Measurements from ENCODE around the gene PPDPF. TPM values are rescaled to one million over a fixed set of nuclear protein-coding genes. Genes with fewer than 3 reads are reported as not detected.
"Not testable (repeated sequence)": the region's sequence is repeated elsewhere in the genome, so short reads cannot be mapped to it uniquely, and the experiment has no call there.

Gene PPDPF
- total RNA-seq, 1 experiment from 2014 or later = 149 TPM

- no peaks in the 10 kb centered on the region for H3K27me3 ChIP-seq (ENCODE audit: insufficient read depth, low read length)
- Mint-ChIP-seq H3K27me3 (ENCODE audit: low read depth) (peaks cover 34% of the 10 kb centered on the region), H3K36me3 (ENCODE audit: insufficient read depth in 1 of 3, low read depth in 3 of 3) (no peaks in the 10 kb centered on the region; a peak in 1 of 7 replicates), H3K27ac (no peak overlapping the region), H3K4me3 (peak overlapping the region in 1 of 2 experiments; percentile 56; a peak in 1 of 5 replicates), H3K4me1 (peaks cover 28 to 53% of the 10 kb centered on the region in 2 experiments), H3K9me3 (peaks cover 0 to 2% of the 10 kb centered on the region in 2 experiments; a peak in 1 of 5 replicates)
- H3K9ac ChIP-seq (ENCODE audit: extremely low read depth, insufficient read length, low read length) = no peak overlapping the region
- H3K79me2 ChIP-seq (ENCODE audit: insufficient read depth, low read length) = no peaks in the 10 kb centered on the region
- H3T11ph ChIP-seq (ENCODE audit: low read length) = no peak overlapping the region
- no peak overlapping the region for H4K91ac ChIP-seq (ENCODE audit: insufficient read length, low read depth, low read length)
- H3K4me1 ChIP-seq (ENCODE audit: insufficient read depth, low read length) = no peaks in the 10 kb centered on the region
- no peak overlapping the region for H2BK20ac ChIP-seq (ENCODE audit: low read depth, low read length, poor library complexity, severe bottlenecking)
- TF ChIP-seq, protein P1, sequence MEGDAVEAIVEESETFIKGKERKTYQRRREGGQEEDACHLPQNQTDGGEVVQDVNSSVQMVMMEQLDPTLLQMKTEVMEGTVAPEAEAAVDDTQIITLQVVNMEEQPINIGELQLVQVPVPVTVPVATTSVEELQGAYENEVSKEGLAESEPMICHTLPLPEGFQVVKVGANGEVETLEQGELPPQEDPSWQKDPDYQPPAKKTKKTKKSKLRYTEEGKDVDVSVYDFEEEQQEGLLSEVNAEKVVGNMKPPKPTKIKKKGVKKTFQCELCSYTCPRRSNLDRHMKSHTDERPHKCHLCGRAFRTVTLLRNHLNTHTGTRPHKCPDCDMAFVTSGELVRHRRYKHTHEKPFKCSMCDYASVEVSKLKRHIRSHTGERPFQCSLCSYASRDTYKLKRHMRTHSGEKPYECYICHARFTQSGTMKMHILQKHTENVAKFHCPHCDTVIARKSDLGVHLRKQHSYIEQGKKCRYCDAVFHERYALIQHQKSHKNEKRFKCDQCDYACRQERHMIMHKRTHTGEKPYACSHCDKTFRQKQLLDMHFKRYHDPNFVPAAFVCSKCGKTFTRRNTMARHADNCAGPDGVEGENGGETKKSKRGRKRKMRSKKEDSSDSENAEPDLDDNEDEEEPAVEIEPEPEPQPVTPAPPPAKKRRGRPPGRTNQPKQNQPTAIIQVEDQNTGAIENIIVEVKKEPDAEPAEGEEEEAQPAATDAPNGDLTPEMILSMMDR (conservative IDR thresholded peaks at IDR 0.05) = no peak
- H2BK5ac ChIP-seq (ENCODE audit: insufficient read length, low read length) = no peak overlapping the region
- no peak overlapping the region; the same call in 1 of the 2 replicates for H3K14ac ChIP-seq (ENCODE audit: insufficient read depth, low read length)
- no peak overlapping the region for H2BK120ac ChIP-seq (ENCODE audit: low read depth, low read length, poor library complexity, severe bottlenecking)
- no peak overlapping the region for H3K18ac ChIP-seq (ENCODE audit: insufficient read length, low read depth, low read length)
- no peaks in the 10 kb centered on the region for H3K23me2 ChIP-seq (ENCODE audit: insufficient read length, low read depth, low read length, poor library complexity, severe bottlenecking)
- WGBS (ENCODE audit: extremely low coverage, insufficient read length, low lambda C conversion rate) = no CpG with 5 or more reads among the region's 34 CpGs
- no peak overlapping the region for H3K23ac ChIP-seq (ENCODE audit: insufficient read length, low read depth, low read length)
- no peak overlapping the region for H3K4ac ChIP-seq (ENCODE audit: low read depth, low read length)
- no peaks in the 10 kb centered on the region for H4K20me1 ChIP-seq (ENCODE audit: control insufficient read depth, insufficient read depth, insufficient read length)
- DNase-seq = no peak
- H2AK5ac ChIP-seq (ENCODE audit: insufficient read length, low read length) = no peak overlapping the region
- no peak overlapping the region for H2BK12ac ChIP-seq (ENCODE audit: insufficient read length, low read depth, low read length)
- H2BK15ac ChIP-seq (ENCODE audit: low read depth, low read length) = no peak overlapping the region; the same call in 1 of the 2 replicates
- no peak overlapping the region for H4K5ac ChIP-seq (ENCODE audit: insufficient read length, low read depth, low read length)
- H2AFZ ChIP-seq (ENCODE audit: low read length) = no peak overlapping the region
- no peaks in the 10 kb centered on the region for H3K9me3 ChIP-seq (ENCODE audit: control insufficient read depth, low read depth, low read length)
- H4K8ac ChIP-seq (replicated peaks; ENCODE audit: insufficient read length, low read depth, low read length) = no peak overlapping the region
- H3K56ac ChIP-seq (ENCODE audit: insufficient read length, low read depth, low read length) = no peak overlapping the region
- H3K4me2 ChIP-seq (ENCODE audit: insufficient read depth, insufficient read length, low read length) = no peak overlapping the region
- H3K79me1 ChIP-seq (ENCODE audit: insufficient read depth, low read depth, low read length, poor library complexity, severe bottlenecking) = no peaks in the 10 kb centered on the region
- H3K27ac ChIP-seq (ENCODE audit: insufficient read length, low read depth, low read length) = no peak overlapping the region
These were observed 41.9 kb upstream of the PPDPF start for GRCh38 chr20:63478346-63479302.

GRCh38 chr20:63479695-63480419, 40.7 kb upstream of the PPDPF start:
- DNase-seq; H3T11ph ChIP-seq (ENCODE audit: low read length); H3K14ac ChIP-seq (ENCODE audit: insufficient read depth, low read length); H4K8ac ChIP-seq (replicated peaks; ENCODE audit: insufficient read length, low read depth, low read length); H3K4ac ChIP-seq (ENCODE audit: low read depth, low read length); H3K27me3 ChIP-seq (ENCODE audit: insufficient read depth, low read length); H3K23me2 ChIP-seq (ENCODE audit: insufficient read length, low read depth, low read length, poor library complexity, severe bottlenecking); H3K18ac ChIP-seq (ENCODE audit: insufficient read length, low read depth, low read length); H2AK5ac ChIP-seq (ENCODE audit: insufficient read length, low read length); H2BK120ac ChIP-seq (ENCODE audit: low read depth, low read length, poor library complexity, severe bottlenecking); H3K27ac ChIP-seq (ENCODE audit: insufficient read length, low read depth, low read length); H3K79me1 ChIP-seq (ENCODE audit: insufficient read depth, low read depth, low read length, poor library complexity, severe bottlenecking); H2BK15ac ChIP-seq (ENCODE audit: low read depth, low read length); H3K79me2 ChIP-seq (ENCODE audit: insufficient read depth, low read length); H2BK12ac ChIP-seq (ENCODE audit: insufficient read length, low read depth, low read length); H2BK20ac ChIP-seq (ENCODE audit: low read depth, low read length, poor library complexity, severe bottlenecking); H3K27ac Mint-ChIP-seq; H3K9ac ChIP-seq (ENCODE audit: extremely low read depth, insufficient read length, low read length); H2BK5ac ChIP-seq (ENCODE audit: insufficient read length, low read length); H3K4me1 ChIP-seq (ENCODE audit: insufficient read depth, low read length); H3K36me3 Mint-ChIP-seq (ENCODE audit: insufficient read depth in 1 of 3, low read depth in 3 of 3); H4K5ac ChIP-seq (ENCODE audit: insufficient read length, low read depth, low read length); H2AFZ ChIP-seq (ENCODE audit: low read length); H3K23ac ChIP-seq (ENCODE audit: insufficient read length, low read depth, low read length); H4K91ac ChIP-seq (ENCODE audit: insufficient read length, low read depth, low read length); H3K4me2 ChIP-seq (ENCODE audit: insufficient read depth, insufficient read length, low read length); H3K9me3 Mint-ChIP-seq; H4K20me1 ChIP-seq (ENCODE audit: control insufficient read depth, insufficient read depth, insufficient read length); H3K9me3 ChIP-seq (ENCODE audit: control insufficient read depth, low read depth, low read length); H3K56ac ChIP-seq (ENCODE audit: insufficient read length, low read depth, low read length): not testable (repeated sequence)
- peaks cover 26% of the 10 kb centered on the region for H3K27me3 Mint-ChIP-seq (ENCODE audit: low read depth)
- H3K4me3 Mint-ChIP-seq = peak overlapping the region in 1 of 2 experiments; percentile 47; a peak in 1 of 5 replicates
- no CpG with 5 or more reads among the region's 32 CpGs for WGBS (ENCODE audit: extremely low coverage, insufficient read length, low lambda C conversion rate)
- peaks cover 23 to 48% of the 10 kb centered on the region in 2 experiments for H3K4me1 Mint-ChIP-seq
